ENCODE data around the gene ITGA1. TPM values are rescaled to one million over a fixed set of nuclear protein-coding genes. Genes with fewer than 3 reads are reported as not detected.

The ITGA1 gene
- total and polyA plus RNA-seq, 2 of the 13 experiments (the other 11 are each of a cell fraction or from before 2014, with no cell fraction given), result 23.1 to 28.6 TPM

DNA sequence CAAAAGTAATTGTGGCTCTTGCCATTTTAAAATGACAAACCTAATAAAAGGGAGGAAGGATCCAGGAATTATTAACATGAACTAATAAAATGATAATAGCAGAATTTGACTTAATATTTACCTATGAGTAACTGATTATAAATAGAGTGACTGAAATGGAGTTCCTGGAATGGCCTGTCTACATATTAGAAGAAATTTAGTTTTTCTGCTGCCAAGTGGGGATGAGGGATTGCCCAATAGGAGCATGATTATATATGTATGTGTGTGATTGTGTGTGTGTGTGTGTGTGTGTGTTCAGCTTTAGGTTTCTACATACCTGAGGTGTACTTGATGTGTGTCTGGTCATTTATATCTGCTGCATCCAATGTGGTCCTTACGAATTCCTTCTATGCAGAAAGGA lies 36.6 kb upstream of the ITGA1 start:
- in situ Hi-C loops (cut with HindIII; ENCODE audit: extremely low pct_ligation_motif_present, low pct_unique_long_range_greater_than_20kb), result no loop called here
- TF ChIP-seq PPARG (CRISPR knock-in tag; conservative IDR thresholded peaks at IDR 0.05) (no peak), ZNF772 (CRISPR knock-in tag; IDR thresholded peaks at IDR 0.05) (no peak), ZNF501 (CRISPR knock-in tag; IDR thresholded peaks at IDR 0.05) (no peak), ZBTB49 (CRISPR knock-in tag; IDR thresholded peaks at IDR 0.05; ENCODE audit: borderline replicate concordance) (no peak), HIC2 (CRISPR knock-in tag; IDR thresholded peaks at IDR 0.05; ENCODE audit: low read depth) (no peak), SIN3A (IDR thresholded peaks at IDR 0.05; ENCODE audit: borderline replicate concordance, low read depth, low read length) (no peak), MZF1 (CRISPR knock-in tag; IDR thresholded peaks at IDR 0.05; ENCODE audit: borderline replicate concordance) (no peak), SMARCC2 (IDR thresholded peaks at IDR 0.05) (no peak), ZNF550 (CRISPR knock-in tag; IDR thresholded peaks at IDR 0.05; ENCODE audit: borderline replicate concordance) (no peak), ZNF484 (CRISPR knock-in tag; IDR thresholded peaks at IDR 0.05; ENCODE audit: borderline replicate concordance, low read depth) (no peak), HNF4G (IDR thresholded peaks at IDR 0.05; ENCODE audit: borderline replicate concordance, low read depth, low read length) (no peak), HNF4G (CRISPR knock-in tag; IDR thresholded peaks at IDR 0.05; ENCODE audit: borderline replicate concordance, low read depth) (no peak), ZSCAN31 (CRISPR knock-in tag; IDR thresholded peaks at IDR 0.05; ENCODE audit: low read depth) (no peak), HMG20B (CRISPR knock-in tag; conservative IDR thresholded peaks at IDR 0.05) (no peak), CBX2 (IDR thresholded peaks at IDR 0.05; ENCODE audit: low read depth, low read length) (no peak), CBX2 (CRISPR knock-in tag; IDR thresholded peaks at IDR 0.05; ENCODE audit: low read depth) (no peak)
- TF ChIP-seq, protein P1, sequence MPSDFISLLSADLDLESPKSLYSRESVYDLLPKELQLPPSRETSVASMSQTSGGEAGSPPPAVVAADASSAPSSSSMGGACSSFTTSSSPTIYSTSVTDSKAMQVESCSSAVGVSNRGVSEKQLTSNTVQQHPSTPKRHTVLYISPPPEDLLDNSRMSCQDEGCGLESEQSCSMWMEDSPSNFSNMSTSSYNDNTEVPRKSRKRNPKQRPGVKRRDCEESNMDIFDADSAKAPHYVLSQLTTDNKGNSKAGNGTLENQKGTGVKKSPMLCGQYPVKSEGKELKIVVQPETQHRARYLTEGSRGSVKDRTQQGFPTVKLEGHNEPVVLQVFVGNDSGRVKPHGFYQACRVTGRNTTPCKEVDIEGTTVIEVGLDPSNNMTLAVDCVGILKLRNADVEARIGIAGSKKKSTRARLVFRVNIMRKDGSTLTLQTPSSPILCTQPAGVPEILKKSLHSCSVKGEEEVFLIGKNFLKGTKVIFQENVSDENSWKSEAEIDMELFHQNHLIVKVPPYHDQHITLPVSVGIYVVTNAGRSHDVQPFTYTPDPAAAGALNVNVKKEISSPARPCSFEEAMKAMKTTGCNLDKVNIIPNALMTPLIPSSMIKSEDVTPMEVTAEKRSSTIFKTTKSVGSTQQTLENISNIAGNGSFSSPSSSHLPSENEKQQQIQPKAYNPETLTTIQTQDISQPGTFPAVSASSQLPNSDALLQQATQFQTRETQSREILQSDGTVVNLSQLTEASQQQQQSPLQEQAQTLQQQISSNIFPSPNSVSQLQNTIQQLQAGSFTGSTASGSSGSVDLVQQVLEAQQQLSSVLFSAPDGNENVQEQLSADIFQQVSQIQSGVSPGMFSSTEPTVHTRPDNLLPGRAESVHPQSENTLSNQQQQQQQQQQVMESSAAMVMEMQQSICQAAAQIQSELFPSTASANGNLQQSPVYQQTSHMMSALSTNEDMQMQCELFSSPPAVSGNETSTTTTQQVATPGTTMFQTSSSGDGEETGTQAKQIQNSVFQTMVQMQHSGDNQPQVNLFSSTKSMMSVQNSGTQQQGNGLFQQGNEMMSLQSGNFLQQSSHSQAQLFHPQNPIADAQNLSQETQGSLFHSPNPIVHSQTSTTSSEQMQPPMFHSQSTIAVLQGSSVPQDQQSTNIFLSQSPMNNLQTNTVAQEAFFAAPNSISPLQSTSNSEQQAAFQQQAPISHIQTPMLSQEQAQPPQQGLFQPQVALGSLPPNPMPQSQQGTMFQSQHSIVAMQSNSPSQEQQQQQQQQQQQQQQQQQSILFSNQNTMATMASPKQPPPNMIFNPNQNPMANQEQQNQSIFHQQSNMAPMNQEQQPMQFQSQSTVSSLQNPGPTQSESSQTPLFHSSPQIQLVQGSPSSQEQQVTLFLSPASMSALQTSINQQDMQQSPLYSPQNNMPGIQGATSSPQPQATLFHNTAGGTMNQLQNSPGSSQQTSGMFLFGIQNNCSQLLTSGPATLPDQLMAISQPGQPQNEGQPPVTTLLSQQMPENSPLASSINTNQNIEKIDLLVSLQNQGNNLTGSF (CRISPR knock-in tag; IDR thresholded peaks at IDR 0.05), result no peak
- H3K4me3 ChIP-seq (replicated peaks in 1 of 3; ENCODE audit: insufficient read depth in 1 of 3, low read depth in 2 of 3, low read length in 3 of 3), result no peak overlapping the region
- no TSS peak for BruUV-seq (replicated peaks)
- ChIA-PET POLR2A (no interaction called here), CTCF (ENCODE audit: low intra/inter-chr PET ratio, low total read pairs) (no interaction called here)
- no peak for DNase-seq (ENCODE audit: low spot score)
- no peak overlapping the region for H3K27ac ChIP-seq (ENCODE audit: extremely low read length, insufficient read depth, low read length)
- intact Hi-C loops (cut with micrococcal nuclease; ENCODE audit: unreplicated experiment), result no loop called here
- H3K9me3 ChIP-seq (ENCODE audit: low read length), result no peaks in the 10 kb centered on the region
- WGBS (ENCODE audit: low lambda C conversion rate), result 5% methylated on average over 1 of the region's 1 CpG
- no peak overlapping the region for H3K9ac ChIP-seq (ENCODE audit: insufficient read depth, low read depth, low read length)
- H3K4me1 ChIP-seq (ENCODE audit: insufficient read depth, low read length), result no peaks in the 10 kb centered on the region
- H4K20me1 ChIP-seq (ENCODE audit: insufficient read depth, low read length), result no peaks in the 10 kb centered on the region
- FAIRE-seq, result no peak
- no peaks in the 10 kb centered on the region for H3K79me2 ChIP-seq (ENCODE audit: insufficient read depth, low read length)
- H3K36me3 ChIP-seq (replicated peaks in 1 of 2; ENCODE audit: control insufficient read depth in 1 of 2, insufficient read depth in 2 of 2, low read length in 2 of 2), result no peaks in the 10 kb centered on the region
- H3K4me2 ChIP-seq (ENCODE audit: low read depth, low read length), result no peak overlapping the region
- no peak for ATAC-seq
- no peaks in the 10 kb centered on the region; a peak in 1 of 5 replicates for H3K27me3 ChIP-seq (ENCODE audit: control insufficient read depth in 1 of 2, insufficient read depth in 2 of 2, low read length in 2 of 2)
- H2AFZ ChIP-seq (ENCODE audit: low read length), result no peak overlapping the region

Measured in HepG2 (cell line).